Measurements from ENCODE around the gene ASB3.

ASB3 gene

DNA sequence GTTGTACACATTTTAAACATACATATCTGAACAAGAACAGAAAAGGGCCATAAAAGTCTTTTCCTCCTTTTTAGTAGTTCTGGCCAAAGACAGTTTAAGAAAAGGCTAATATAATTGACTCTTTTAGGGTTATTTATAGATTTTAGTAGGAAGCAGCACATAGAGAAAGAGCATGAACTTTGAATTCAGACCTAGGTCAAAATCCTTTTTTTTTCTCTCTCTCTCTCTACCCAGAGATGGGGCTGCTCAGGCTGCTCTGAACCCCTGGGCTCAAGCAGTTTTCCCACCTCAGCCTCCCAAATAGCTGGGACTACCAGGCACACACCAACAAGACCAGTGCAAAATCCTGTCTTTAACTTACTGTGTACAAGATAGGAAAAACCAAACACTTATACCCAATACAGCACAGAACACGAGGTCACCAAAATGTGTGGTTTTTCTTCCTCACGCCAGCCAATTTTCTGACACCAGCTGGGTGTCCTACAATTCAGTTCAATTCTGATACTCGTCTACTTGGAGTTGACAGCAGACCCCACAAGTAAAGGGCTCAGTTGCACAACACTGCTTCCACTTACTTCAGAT, 32.2 kb upstream of the ASB3 start:
- no peak overlapping the region for H3K9ac ChIP-seq
- H3K4me2 ChIP-seq: no peak overlapping the region
- TF ChIP-seq, protein P1, sequence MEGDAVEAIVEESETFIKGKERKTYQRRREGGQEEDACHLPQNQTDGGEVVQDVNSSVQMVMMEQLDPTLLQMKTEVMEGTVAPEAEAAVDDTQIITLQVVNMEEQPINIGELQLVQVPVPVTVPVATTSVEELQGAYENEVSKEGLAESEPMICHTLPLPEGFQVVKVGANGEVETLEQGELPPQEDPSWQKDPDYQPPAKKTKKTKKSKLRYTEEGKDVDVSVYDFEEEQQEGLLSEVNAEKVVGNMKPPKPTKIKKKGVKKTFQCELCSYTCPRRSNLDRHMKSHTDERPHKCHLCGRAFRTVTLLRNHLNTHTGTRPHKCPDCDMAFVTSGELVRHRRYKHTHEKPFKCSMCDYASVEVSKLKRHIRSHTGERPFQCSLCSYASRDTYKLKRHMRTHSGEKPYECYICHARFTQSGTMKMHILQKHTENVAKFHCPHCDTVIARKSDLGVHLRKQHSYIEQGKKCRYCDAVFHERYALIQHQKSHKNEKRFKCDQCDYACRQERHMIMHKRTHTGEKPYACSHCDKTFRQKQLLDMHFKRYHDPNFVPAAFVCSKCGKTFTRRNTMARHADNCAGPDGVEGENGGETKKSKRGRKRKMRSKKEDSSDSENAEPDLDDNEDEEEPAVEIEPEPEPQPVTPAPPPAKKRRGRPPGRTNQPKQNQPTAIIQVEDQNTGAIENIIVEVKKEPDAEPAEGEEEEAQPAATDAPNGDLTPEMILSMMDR (conservative IDR thresholded peaks at IDR 0.05; ENCODE audit: low read depth, low read length): no peak
- no peaks in the 10 kb centered on the region for H3K27me3 ChIP-seq (ENCODE audit: insufficient read depth, low read depth)
- H3K79me2 ChIP-seq (ENCODE audit: insufficient read depth, low read depth): no peaks in the 10 kb centered on the region
- H3K36me3 ChIP-seq (ENCODE audit: insufficient read depth): peaks cover 7% of the 10 kb centered on the region; the same call in 1 of the 2 replicates
- no peaks in the 10 kb centered on the region for H4K20me1 ChIP-seq (ENCODE audit: insufficient read depth)
- H2AFZ ChIP-seq (ENCODE audit: low read depth): no peak overlapping the region
- no peak overlapping the region for H3K27ac ChIP-seq
- H3K4me3 ChIP-seq (IDR thresholded peaks at IDR 0.05; ENCODE audit: insufficient read depth, low read depth, low read length): no peak overlapping the region
- H3K4me1 ChIP-seq (ENCODE audit: low read depth, poor library complexity, severe bottlenecking): no peaks in the 10 kb centered on the region

DNA sequence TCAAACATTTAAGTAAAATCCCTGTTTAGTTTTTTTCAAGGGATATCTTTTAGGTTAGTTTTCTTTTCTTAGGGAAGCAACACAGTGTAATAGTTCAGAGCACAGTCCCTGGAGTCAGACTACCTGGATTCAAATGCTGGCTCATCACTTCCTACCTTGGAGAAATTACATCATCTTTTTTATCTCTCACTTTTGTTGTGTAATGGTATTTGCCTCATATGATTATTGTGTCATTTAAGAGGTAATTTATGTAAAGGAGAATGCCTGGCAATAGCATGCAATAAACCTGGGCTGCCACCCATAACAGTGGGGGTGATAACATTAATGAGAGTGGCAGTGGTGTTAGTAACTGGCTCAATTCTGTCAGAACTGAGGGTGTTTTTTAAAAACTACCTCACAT, 26.4 kb upstream of the ASB3 start:
- H3K4me2 ChIP-seq: no peak overlapping the region
- H4K20me1 ChIP-seq (ENCODE audit: insufficient read depth): no peaks in the 10 kb centered on the region
- no peak overlapping the region for H3K9ac ChIP-seq
- no peak overlapping the region for H2AFZ ChIP-seq (ENCODE audit: low read depth)
- H3K27me3 ChIP-seq (ENCODE audit: insufficient read depth, low read depth): no peaks in the 10 kb centered on the region
- peaks cover 7% of the 10 kb centered on the region for H3K36me3 ChIP-seq (ENCODE audit: insufficient read depth)
- no peaks in the 10 kb centered on the region for H3K79me2 ChIP-seq (ENCODE audit: insufficient read depth, low read depth)
- H3K27ac ChIP-seq: no peak overlapping the region
- TF ChIP-seq, protein P1 (conservative IDR thresholded peaks at IDR 0.05; ENCODE audit: low read depth, low read length): no peak
- H3K4me3 ChIP-seq (IDR thresholded peaks at IDR 0.05; ENCODE audit: insufficient read depth, low read depth, low read length): no peak overlapping the region
- H3K4me1 ChIP-seq (ENCODE audit: low read depth, poor library complexity, severe bottlenecking): no peaks in the 10 kb centered on the region

DNA sequence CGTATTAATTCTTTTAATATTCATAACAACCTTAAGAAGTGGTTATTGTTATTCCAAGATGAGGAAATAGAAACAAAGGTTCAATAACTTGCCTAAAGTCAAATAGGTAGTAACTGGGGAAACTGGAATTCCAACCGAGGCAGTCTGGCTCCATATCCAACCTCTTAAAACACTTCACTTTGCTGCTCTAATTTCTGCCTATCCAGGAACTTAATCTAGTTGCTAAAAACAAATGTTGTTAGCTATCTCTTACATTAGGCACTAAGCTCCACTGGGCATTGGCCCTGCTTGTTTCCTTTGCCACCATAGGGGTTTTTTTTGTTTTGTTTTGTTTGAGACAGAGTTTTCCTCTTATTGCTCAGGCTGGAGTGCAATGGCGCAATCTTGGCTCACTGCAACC, 24.8 kb upstream of the ASB3 start:
- no peak overlapping the region for H3K4me3 ChIP-seq (IDR thresholded peaks at IDR 0.05; ENCODE audit: insufficient read depth, low read depth, low read length)
- no peaks in the 10 kb centered on the region for H3K27me3 ChIP-seq (ENCODE audit: insufficient read depth, low read depth)
- H3K4me1 ChIP-seq (ENCODE audit: low read depth, poor library complexity, severe bottlenecking): no peaks in the 10 kb centered on the region
- H3K9ac ChIP-seq: no peak overlapping the region
- TF ChIP-seq, protein P1 (conservative IDR thresholded peaks at IDR 0.05; ENCODE audit: low read depth, low read length): no peak
- H3K36me3 ChIP-seq (ENCODE audit: insufficient read depth): peaks cover 7% of the 10 kb centered on the region; the same call in 1 of the 2 replicates
- no peak overlapping the region for H3K27ac ChIP-seq
- no peaks in the 10 kb centered on the region for H3K79me2 ChIP-seq (ENCODE audit: insufficient read depth, low read depth)
- H3K4me2 ChIP-seq: no peak overlapping the region
- no peaks in the 10 kb centered on the region for H4K20me1 ChIP-seq (ENCODE audit: insufficient read depth)
- no peak overlapping the region for H2AFZ ChIP-seq (ENCODE audit: low read depth)

DNA sequence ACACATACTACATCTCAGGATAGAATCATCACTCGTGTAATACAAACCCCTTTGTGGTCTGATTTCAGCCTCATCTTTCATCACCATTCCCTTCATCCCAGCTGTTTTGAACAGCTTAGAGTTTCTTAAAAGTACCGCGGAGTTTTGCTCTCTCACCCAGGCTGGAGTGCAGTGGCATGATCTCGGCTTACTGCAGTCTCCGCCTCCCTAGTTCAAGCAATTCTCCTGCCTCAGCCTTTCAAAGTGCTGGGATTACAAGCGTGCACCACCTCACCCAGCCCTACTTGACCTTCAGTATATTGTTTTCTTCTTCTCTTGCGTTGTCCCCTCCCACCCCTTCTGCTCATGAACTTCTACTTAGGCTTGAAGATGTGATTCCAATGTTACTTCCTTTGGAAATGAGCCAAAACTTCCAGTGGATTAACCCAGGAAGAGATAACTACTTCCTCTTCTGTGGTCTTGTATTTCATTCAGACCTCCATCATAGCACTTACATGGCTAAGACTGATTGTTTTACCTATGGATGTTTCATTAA, 15.9 kb upstream of the ASB3 start:
- Histone ChIP-seq H3K79me2 (ENCODE audit: insufficient read depth, low read depth) (no peaks in the 10 kb centered on the region), H2AFZ (ENCODE audit: low read depth) (no peak overlapping the region), H3K9ac (no peak overlapping the region), H3K4me2 (no peak overlapping the region), H3K27me3 (ENCODE audit: insufficient read depth, low read depth) (no peaks in the 10 kb centered on the region), H3K4me1 (ENCODE audit: low read depth, poor library complexity, severe bottlenecking) (no peaks in the 10 kb centered on the region), H3K27ac (no peak overlapping the region), H3K4me3 (IDR thresholded peaks at IDR 0.05; ENCODE audit: insufficient read depth, low read depth, low read length) (no peak overlapping the region), H3K36me3 (ENCODE audit: insufficient read depth) (no peaks in the 10 kb centered on the region), H4K20me1 (ENCODE audit: insufficient read depth) (no peaks in the 10 kb centered on the region)
- TF ChIP-seq, protein P1 (conservative IDR thresholded peaks at IDR 0.05; ENCODE audit: low read depth, low read length): no peak
